ENCODE measurements around the gene PRR23E. TPM values are rescaled to one million over a fixed set of nuclear protein-coding genes. Genes with fewer than 3 reads are reported as not detected.

PRR23E gene
- total RNA-seq, 1 experiment from 2014 or later = not detected

- in situ Hi-C loops (cut with HindIII; ENCODE audit: low pct_unique_long_range_greater_than_20kb, low sequenced_read_pairs) = no loop called here
- DNase-seq (ENCODE audit: low read depth) = no peak
Measured at GRCh38 chr3:127200086-127200691, 7.3 kb downstream of the PRR23E start.

GRCh38 chr3:127203024-127203423 lies 10.1 kb downstream of the PRR23E start:
- no peak for DNase-seq (ENCODE audit: low read depth)
- in situ Hi-C loops (cut with HindIII; ENCODE audit: low pct_unique_long_range_greater_than_20kb, low sequenced_read_pairs) = no loop called here

GRCh38 chr3:127204841-127205582 lies 12.1 kb downstream of the PRR23E start:
- in situ Hi-C loops (cut with HindIII; ENCODE audit: low pct_unique_long_range_greater_than_20kb, low sequenced_read_pairs) = no loop called here
- DNase-seq (ENCODE audit: low read depth) = no peak

GRCh38 chr3:127206154-127206553 lies 13.2 kb downstream of the PRR23E start:
- DNase-seq (ENCODE audit: low read depth) = no peak
- in situ Hi-C loops (cut with HindIII; ENCODE audit: low pct_unique_long_range_greater_than_20kb, low sequenced_read_pairs) = no loop called here

GRCh38 chr3:127206611-127207516 lies 13.9 kb downstream of the PRR23E start:
- in situ Hi-C loops (cut with HindIII; ENCODE audit: low pct_unique_long_range_greater_than_20kb, low sequenced_read_pairs) = no loop called here
- no peak for DNase-seq (ENCODE audit: low read depth)

- DNase-seq (ENCODE audit: low read depth) = no peak
- in situ Hi-C loops (cut with HindIII; ENCODE audit: low pct_unique_long_range_greater_than_20kb, low sequenced_read_pairs) = no loop called here
Measured at GRCh38 chr3:127207727-127208482, 15.0 kb downstream of the PRR23E start.

- in situ Hi-C loops (cut with HindIII; ENCODE audit: low pct_unique_long_range_greater_than_20kb, low sequenced_read_pairs) = no loop called here
- no peak for DNase-seq (ENCODE audit: low read depth)
Measured at GRCh38 chr3:127208483-127209100, 15.7 kb downstream of the PRR23E start.

GRCh38 chr3:127209155-127209839 lies 16.4 kb downstream of the PRR23E start:
- in situ Hi-C loops (cut with HindIII; ENCODE audit: low pct_unique_long_range_greater_than_20kb, low sequenced_read_pairs) = no loop called here
- no peak for DNase-seq (ENCODE audit: low read depth)

- DNase-seq (ENCODE audit: low read depth) = no peak
- in situ Hi-C loops (cut with HindIII; ENCODE audit: low pct_unique_long_range_greater_than_20kb, low sequenced_read_pairs) = no loop called here
Measured at GRCh38 chr3:127209840-127210653, 17.1 kb downstream of the PRR23E start.

- in situ Hi-C loops (cut with HindIII; ENCODE audit: low pct_unique_long_range_greater_than_20kb, low sequenced_read_pairs) = no loop called here
- DNase-seq (ENCODE audit: low read depth) = no peak
Measured at GRCh38 chr3:127210654-127210943, 17.7 kb downstream of the PRR23E start.

- no peak for DNase-seq (ENCODE audit: low read depth)
- in situ Hi-C loops (cut with HindIII; ENCODE audit: low pct_unique_long_range_greater_than_20kb, low sequenced_read_pairs) = no loop called here
Measured at GRCh38 chr3:127211118-127212060, 18.5 kb downstream of the PRR23E start.

- in situ Hi-C loops (cut with HindIII; ENCODE audit: low pct_unique_long_range_greater_than_20kb, low sequenced_read_pairs) = no loop called here
- no peak for DNase-seq (ENCODE audit: low read depth)
Measured at GRCh38 chr3:127212231-127212630, 19.3 kb downstream of the PRR23E start.

GRCh38 chr3:127212711-127213110 lies 19.8 kb downstream of the PRR23E start:
- no peak for DNase-seq (ENCODE audit: low read depth)
- in situ Hi-C loops (cut with HindIII; ENCODE audit: low pct_unique_long_range_greater_than_20kb, low sequenced_read_pairs) = no loop called here

GRCh38 chr3:127213381-127213918 lies 20.5 kb downstream of the PRR23E start:
- no peak for DNase-seq (ENCODE audit: low read depth)
- in situ Hi-C loops (cut with HindIII; ENCODE audit: low pct_unique_long_range_greater_than_20kb, low sequenced_read_pairs) = no loop called here

GRCh38 chr3:127214975-127215374 lies 22.0 kb downstream of the PRR23E start:
- DNase-seq (ENCODE audit: low read depth) = no peak
- in situ Hi-C loops (cut with HindIII; ENCODE audit: low pct_unique_long_range_greater_than_20kb, low sequenced_read_pairs) = no loop called here

Measured in Caki2 (cell line).